GM18867 (cell line): Measurements from ENCODE around the gene IER3.

Source experiments
- ATAC-seq: cut with Tn5 transposase; IDR thresholded peaks from one replicate; pipeline ENCODE4 v1.9.1; 2021; ENCODE audit warnings: mild to moderate bottlenecking, moderate library complexity; ENCODE audit not compliant: unreplicated experiment

IER3 gene, protein sequence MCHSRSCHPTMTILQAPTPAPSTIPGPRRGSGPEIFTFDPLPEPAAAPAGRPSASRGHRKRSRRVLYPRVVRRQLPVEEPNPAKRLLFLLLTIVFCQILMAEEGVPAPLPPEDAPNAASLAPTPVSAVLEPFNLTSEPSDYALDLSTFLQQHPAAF

DNA sequence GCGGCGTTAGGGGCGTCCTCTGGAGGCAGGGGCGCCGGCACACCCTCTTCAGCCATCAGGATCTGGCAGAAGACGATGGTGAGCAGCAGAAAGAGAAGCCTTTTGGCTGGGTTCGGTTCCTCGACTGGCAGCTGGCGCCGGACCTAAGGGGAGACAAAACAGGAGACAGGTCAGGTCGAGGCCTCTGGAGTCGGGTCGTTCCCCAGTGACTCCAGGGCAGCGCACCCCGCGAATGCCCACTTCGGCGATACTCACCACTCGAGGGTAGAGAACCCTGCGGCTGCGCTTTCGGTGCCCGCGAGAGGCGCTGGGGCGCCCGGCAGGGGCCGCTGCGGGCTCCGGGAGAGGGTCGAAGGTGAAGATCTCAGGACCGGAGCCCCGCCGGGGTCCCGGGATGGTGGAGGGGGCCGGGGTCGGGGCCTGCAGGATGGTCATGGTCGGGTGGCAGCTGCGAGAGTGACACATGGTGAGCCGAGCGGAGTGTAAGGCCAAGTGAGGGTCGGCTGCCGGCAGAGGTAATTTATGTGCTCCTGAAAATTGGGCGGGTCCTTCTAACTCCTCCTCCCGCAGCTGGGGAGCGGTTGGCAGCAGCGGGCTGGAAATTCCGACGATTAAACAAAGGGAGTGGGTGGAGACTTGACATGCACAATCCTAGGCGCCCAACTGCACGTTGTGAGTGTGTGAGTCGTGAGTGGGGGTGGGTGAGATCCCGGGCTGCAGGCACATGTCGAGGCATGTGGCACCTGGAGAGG lies at the start of gene IER3:
Gene IER3 (minus strand): TSS at position 494 of the 752 bp plus-strand sequence. CDS start 29 bp downstream, at position 465.
- ATAC-seq: peak; percentile 36

DNA sequence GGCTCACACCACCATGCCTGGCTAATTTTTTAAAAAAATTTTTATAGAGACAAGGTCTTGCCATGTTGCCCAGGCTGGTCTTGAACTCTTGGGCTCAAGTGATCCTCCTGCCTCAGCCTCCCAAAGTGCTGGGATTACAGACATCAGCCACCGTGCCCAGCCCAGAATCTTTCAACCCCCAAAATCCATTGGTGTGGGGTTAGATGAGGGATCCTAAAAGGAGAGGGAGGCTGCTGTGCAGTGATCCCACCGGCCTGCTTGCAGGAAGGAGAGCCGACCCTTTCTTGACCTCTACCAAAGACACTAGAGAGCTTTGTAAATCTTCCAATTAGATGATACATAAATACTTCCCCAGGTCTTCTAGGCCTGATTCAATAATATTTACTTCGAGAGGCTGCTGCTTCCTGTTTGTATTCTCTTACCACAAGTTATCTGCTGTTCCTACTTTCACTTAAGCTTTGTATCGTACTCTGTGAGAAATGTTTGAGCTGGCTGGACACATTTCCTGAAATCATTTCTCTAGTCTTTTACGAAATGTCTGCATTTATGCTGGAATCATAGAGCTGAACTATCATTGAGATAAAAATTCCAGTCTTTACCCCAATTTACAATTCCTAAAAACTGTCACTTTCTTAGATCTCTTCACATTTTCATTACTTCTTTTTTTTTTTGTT lies 49.3 kb upstream of the IER3 start:
- peak; percentile 45 for ATAC-seq

DNA sequence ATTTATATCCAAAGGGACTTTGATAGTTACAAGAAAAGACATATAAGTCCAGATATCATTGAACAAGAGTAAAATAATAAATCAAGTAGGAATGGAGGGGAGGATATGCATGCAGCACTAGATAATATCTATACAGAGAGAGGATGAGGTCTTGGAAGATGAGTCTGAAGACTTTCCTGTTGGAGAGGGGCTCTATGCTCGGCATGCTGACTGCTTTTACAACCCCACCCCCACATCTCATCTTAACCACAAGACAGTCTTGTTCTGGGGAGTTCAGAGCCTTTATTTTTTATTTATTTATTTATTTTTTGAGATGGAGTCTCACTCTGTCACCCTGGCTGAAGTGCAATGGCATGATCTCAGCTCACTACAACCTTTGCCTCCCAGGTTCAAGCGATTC lies 48.4 kb upstream of the IER3 start:
- no peak for ATAC-seq

DNA sequence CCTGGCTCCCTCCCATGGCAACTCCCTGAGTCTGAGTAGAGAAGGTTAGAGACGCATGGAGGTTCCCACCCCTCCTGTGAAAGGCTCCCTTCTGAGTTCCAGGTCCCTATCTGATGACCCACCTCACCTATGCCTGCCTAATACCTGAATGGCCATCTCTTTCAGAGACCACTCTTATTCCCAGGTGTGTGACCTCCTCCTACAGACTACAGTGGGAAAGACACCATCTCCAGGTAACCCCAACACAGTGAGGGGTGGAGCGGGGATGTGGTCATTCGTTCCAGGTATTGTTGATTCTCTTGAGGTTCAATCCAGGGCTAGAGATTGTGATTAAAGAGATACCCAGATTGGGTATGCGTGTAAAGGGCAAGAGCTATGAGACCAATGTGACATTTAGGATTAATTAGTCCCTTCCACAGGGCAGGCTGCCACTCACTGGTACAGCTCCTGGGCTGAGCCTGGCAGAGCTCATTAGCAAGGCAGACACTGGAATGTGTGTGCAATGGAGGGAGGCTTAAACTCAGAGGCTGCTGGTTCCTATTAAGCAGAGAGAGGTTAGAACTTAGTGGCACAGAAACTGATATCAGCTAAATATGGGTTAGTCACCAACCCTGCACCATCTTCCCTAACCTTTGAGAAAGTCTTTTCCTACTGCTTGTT lies 46.5 kb upstream of the IER3 start:
- no peak for ATAC-seq

DNA sequence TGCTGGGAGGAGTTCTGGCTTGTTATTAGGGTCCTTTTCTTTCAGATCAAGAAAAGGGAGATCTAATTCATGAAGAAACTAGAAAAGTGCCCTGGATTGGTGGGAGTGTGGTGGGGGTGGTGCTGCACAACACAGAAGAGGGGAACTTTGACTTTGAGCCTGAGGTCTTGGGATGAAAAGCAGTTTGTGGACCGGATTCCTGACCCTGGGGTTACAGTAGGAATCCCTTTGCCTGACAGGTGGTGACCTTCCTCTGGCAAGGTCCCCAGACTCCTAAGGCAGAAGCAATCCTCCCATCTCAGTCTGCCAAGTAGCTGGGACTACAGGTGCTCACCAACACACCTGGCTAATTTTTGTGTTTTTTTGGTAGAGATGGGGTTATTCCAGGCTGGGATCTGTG lies 45.3 kb upstream of the IER3 start:
- ATAC-seq: no peak

DNA sequence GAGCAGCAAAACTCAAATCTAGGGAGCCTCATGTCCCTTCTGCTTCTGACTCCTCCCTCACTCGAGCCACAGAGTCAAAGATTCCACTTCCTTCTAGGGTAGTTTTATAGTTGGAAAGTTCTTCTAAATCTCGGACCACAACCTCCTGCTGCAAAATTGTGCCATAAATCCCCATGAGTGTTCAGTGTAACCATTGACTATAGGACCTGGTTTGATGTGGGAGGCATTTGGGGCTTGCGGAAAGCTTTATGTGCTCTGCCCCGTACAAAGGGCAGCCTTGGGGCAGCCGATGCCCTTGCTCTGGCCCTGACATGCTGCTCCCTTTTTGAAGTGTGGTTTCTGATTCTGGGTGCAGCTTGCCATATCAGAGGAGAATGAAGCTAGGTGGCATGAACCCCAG lies 43.6 kb upstream of the IER3 start:
- ATAC-seq: no peak

DNA sequence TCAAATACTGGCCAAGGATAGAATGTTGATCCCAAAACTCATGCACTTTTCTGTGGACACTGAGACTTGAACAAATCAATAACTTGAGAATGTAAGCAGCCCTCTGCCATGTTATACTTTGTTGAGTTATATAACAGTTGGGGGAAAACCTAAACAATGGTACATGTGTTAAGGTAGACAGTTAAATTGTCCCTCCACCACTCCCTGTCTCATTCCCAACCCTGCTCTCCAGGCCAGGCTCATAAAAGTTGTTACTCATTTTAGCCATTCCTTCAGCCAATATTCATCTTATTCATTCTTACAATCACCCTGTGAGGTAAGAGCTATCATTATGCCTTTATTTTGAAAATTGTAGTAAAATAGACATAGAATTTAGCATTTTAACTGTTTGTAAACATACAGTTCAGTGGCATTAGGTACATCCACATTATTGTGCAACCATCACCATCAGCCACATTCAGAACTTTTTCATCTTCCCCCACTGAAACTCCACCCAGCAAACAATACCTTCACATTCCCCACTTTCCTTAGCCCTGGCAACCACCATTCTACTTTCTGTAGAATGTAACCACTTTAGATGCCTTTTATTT lies 38.2 kb upstream of the IER3 start:
- ATAC-seq: no peak

DNA sequence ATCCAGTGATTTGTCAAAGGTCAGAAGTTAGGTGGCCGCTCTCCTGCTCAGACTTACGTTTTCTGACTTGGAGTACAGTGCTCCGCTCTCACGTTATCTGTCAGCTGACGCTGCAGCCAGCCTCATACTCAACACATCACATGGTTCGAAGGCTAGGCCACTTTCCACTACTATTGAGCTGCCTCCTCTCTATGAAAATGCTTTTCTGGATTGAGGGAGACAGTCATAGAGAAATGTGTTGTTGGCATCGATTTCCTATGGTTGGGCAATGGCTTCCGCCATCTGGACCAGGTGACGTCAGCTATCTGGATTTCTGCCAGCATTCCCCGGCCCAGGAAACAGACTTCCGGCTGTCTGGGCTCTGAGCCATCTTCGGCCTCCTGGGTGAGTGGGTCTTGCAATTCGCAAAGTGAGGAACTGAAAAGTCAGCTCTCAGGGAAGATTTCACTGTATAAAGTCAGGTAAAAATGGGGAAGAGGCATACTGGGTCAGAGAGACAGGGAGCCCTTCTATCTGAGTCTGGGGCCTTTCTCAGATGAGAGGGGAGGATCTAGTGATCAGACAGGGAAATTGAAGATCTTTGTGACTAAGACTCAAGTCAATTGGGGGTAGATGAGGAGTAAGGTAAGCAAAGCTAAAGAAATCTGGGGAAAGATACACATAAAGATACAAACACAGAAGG lies 37.5 kb upstream of the IER3 start:
- ATAC-seq: no peak

DNA sequence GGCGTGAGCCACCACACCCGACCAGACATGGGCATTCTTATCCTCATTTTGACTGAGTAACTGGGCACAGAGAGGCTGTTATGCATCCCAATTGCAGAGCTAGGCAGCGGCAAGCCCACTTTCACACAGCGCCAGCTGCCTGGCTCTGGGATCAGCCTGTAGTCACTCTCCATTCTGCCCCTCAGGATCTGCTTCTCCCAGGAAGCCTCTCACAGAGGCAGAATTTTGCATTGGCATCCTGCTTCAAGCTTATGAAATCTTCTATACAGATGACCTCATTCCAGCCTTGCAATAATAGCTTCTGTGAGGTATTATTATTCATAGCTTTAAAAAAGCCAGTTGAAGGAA lies 37.0 kb upstream of the IER3 start:
- ATAC-seq: no peak

DNA sequence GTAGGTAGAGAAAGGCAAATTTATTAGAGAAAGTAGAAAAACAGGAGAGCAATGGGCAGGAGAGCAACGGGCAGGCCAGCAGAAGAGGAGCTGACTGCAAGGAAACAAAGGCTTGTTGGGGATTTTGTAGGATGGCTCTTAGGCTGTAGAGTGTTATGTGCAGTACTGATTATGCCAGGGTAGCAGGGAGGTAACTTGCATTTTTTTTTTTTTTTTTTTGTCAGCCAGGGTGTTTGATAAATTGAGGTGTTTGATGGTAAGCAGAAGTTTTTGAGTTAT lies 36.2 kb upstream of the IER3 start:
- ATAC-seq: no peak

DNA sequence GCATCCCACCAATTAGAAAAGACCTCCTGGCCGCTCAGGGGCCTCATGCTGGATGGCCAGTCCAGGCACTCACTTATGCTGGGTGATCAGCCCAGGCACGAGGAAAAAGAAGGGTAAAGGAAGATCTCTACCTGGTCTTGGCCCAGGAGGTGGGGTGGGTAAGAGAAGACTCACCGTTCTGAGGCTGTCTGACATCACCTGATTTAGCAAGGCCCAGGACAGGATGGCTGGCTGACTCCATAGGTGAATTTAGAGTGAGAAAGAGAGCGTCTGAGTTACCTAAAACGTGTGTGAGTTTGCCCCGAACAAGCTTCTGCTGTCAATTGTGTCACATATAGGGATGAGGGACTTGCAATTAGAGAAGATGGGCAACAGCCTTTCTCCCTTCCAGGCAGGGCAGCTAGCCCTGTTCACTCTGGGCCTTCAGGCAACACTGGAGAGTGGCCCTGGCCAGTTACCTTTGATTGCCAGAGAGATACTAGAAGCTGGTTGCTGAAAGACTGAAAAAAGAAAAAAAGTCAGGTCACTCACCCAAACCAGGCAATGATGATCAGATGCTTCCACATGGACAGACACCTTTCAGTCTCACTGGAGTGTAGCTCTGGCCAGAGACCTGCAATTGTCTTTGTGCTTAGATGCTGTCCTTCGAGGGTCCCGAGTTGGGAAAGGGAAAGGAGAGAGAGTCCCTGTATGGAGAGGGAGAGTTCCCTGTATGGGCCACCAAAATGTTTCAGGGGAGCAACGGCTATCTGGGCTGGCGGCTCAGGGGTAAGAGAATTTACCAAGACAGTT lies 35.7 kb upstream of the IER3 start:
- ATAC-seq: no peak

DNA sequence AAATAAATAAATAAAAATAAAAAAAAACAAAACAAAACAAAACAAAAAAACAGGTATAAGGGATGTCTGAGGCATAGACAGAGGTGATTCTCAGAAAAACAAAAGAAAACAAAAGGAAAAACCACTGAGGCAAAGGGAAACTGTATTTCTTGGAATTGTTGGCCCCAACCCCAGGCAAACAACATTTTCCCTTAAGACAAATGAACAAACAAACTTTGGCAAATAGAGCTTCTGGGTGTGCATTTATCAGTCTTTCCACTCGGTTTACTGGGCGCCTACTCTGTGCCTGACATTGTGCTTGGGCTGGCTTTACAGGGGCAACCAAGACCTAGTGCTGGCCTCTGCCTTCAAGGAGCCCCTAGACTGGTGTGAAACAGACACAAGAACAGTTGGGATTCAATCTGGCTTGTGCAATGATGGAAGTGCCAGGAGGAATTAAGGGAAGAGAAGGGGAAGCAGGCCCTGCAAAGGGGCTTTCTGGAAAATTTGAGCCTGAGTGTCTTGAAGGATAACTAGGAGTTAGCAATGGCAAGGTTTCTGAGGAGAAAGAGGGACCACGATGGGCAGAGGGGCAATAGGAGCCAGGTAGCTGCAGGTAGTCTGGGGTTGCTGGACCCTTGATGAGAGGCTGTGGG lies 33.8 kb upstream of the IER3 start:
- no peak for ATAC-seq

DNA sequence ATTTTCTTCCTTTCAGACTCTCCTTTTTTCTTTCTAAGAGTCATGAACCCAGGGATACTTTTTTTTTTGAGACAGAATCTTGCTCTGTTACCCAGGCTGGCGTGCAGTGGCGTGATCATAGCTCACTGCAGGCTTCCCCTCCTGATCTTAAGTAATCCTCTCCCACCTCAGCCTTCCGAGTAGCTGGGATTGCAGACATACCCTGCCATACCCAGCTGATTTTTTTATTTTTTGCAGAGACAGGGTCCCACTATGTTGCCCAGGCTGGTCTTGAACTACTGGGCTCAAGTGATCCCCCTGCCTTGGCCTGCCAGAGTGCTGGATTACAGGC lies 32.8 kb upstream of the IER3 start:
- no peak for ATAC-seq

DNA sequence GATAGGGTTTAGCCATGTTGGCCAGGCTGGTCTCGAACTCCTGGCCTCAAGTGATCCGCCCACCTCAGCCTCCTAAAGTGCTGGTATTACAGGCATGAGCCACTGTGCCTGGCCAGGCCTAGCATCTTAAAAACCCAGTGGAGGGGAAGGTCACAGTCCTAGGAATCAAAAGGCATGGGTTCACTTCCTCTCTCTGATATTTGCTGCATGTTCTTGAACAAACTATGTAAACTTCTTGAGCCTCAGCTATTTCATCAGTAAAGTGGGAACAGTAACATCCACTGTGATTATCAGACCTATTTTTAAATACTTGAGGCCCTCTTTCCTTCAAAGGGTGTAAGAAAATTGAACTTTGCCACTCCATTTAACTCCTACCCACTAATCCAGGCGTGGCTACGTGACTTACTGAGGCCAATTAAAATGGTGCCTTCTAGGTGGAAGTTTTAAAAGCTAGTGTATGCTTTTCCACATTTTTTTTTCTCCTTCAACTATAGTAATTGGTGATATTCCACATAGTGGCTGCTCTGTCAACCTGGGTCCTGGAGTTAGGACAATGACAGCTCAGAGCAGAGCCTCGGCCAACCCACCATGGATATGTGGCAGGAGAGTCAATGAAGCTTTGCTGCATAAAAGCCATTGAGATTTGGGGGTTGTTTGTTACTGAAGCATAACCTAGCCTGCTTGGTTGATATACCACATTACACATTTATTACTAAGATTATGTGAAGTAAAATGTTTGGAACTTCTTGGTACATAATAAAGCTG lies 32.2 kb upstream of the IER3 start:
- ATAC-seq: no peak

DNA sequence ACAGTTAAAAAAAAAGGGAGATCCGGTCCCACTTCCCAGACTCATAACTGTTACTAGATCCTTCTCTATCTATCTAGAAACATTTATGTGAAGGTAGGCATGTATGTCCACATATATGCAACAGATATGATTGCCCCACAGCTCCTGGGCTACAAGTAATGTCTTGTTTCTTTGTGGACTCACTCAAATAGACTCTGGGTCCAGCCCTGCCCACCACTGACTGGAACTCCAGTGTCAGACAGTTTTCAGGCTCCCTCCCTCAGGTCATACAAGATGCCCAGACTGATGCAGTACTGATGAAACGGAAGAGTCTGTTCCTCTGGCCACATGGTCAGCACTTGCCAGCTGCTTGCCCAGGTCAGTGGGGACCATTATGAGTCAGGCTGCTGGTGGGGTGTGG lies 30.8 kb upstream of the IER3 start:
- ATAC-seq: no peak

DNA sequence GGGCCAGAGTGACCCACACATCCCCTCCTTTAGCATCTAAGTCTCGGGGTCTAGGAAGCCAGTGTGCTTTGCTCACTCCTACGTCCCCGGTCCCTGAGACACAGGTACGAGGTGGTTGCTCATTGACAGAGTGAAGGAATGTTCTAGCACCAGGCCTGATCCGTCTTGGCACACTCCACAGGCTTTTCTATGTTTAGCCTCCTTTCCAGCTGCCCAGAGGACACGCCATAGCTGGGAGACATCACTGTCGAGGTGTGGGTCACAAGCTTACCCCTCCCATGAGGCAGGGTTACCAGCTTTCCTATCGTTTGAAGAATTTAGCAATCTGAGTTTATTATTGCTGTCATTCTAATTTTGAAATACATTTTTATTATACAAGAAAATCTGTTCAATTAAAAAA lies 30.4 kb upstream of the IER3 start:
- ATAC-seq: no peak

DNA sequence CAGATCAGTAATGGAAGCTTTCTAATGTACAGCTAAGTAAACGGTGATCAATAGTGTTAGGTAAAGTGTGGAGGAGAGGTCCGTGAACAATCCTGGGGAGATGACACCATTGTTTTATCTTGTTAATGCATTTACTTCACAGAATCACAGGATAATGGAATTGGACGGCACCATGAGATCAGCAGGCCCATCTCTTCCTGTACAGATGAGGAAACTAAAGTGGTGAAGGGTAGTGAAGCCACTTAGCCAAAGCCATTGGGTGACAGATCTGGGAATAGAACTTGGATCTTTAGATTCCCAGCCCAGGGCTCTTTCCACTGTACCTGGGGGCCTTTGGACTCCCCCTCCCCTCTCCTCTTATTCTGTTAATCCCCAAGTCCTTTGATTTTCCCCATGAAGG lies 26.2 kb upstream of the IER3 start:
- ATAC-seq: no peak

DNA sequence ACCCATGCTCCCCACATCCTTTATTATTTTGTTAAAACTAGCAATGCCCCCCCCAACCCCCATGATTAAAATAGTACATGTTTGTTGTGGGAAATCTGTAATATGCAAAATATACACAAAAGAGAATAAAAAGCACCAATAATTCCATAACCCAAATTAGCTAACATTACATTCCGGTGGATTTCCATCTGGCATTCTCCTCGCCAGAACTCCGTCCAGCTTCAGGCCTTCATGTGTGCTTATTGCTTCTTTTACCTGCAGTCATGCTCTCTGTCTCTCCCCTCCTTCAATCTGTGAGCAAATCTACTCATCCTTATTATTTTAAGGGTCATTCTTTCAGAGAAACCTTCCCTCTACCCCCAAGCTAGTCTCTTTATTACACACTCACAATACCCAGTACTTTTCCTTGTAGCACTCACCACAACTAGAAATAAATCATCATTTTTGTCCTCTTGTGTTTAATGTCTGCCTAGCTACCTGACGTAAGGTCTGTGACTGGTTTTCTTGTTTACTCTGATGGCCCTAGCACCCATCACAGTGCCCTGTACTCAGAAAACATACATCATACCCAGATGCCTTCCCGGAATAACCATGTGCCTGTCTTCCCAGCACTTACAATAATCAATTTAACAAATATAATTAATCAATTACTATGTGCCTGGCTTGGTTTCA lies 25.6 kb upstream of the IER3 start:
- no peak for ATAC-seq
